Measurements from ENCODE around the gene SFXN5.

Gene SFXN5

GRCh38 chr2:73043929-73044832, 27.3 kb downstream of the SFXN5 start:
- ATAC-seq (replicated peaks; ENCODE audit: extremely low read depth, poor library complexity, severe bottlenecking): no peak
- no peak overlapping the region for H3K4me3 Mint-ChIP-seq
- H3K9me3 Mint-ChIP-seq: no peaks in the 10 kb centered on the region
- no peaks in the 10 kb centered on the region for H3K27me3 Mint-ChIP-seq
- no peak overlapping the region for H3K27ac Mint-ChIP-seq (ENCODE audit: low read depth)
- H3K36me3 Mint-ChIP-seq (ENCODE audit: insufficient read depth): no peaks in the 10 kb centered on the region
- DNase-seq (ENCODE audit: low spot score in 2 of 2): no peak
- no peaks in the 10 kb centered on the region for H3K4me1 Mint-ChIP-seq

GRCh38 chr2:73043276-73043675, 28.2 kb downstream of the SFXN5 start:
- Mint-ChIP-seq H3K36me3 (ENCODE audit: insufficient read depth) (no peaks in the 10 kb centered on the region), H3K9me3 (no peaks in the 10 kb centered on the region), H3K27ac (ENCODE audit: low read depth) (no peak overlapping the region), H3K27me3 (no peaks in the 10 kb centered on the region), H3K4me3 (no peak overlapping the region), H3K4me1 (no peaks in the 10 kb centered on the region)
- DNase-seq (ENCODE audit: low spot score in 2 of 2) (no peak), ATAC-seq (replicated peaks; ENCODE audit: extremely low read depth, poor library complexity, severe bottlenecking) (no peak)

- Mint-ChIP-seq H3K4me1 (no peaks in the 10 kb centered on the region), H3K27ac (ENCODE audit: low read depth) (no peak overlapping the region), H3K36me3 (ENCODE audit: insufficient read depth) (peaks cover 2% of the 10 kb centered on the region), H3K4me3 (no peak overlapping the region), H3K27me3 (no peaks in the 10 kb centered on the region), H3K9me3 (no peaks in the 10 kb centered on the region)
- no peak for ATAC-seq (replicated peaks; ENCODE audit: extremely low read depth, poor library complexity, severe bottlenecking)
- no peak for DNase-seq (ENCODE audit: low spot score in 2 of 2)
These were observed 33.4 kb downstream of the SFXN5 start for GRCh38 chr2:73037947-73038585.

- H3K27me3 Mint-ChIP-seq: no peaks in the 10 kb centered on the region
- ATAC-seq (replicated peaks; ENCODE audit: extremely low read depth, poor library complexity, severe bottlenecking) (no peak), DNase-seq (ENCODE audit: low spot score in 2 of 2) (no peak)
- H3K36me3 Mint-ChIP-seq (ENCODE audit: insufficient read depth): peaks cover 2% of the 10 kb centered on the region
- no peaks in the 10 kb centered on the region for H3K4me1 Mint-ChIP-seq
- H3K4me3 Mint-ChIP-seq: no peak overlapping the region
- H3K27ac Mint-ChIP-seq (ENCODE audit: low read depth): no peak overlapping the region
- no peaks in the 10 kb centered on the region for H3K9me3 Mint-ChIP-seq
These were observed 34.7 kb downstream of the SFXN5 start for GRCh38 chr2:73036766-73037165.

GRCh38 chr2:73035899-73036711, 35.4 kb downstream of the SFXN5 start:
- H3K36me3 Mint-ChIP-seq (ENCODE audit: insufficient read depth): peaks cover 2% of the 10 kb centered on the region
- no peak for DNase-seq (ENCODE audit: low spot score in 2 of 2)
- H3K27ac Mint-ChIP-seq (ENCODE audit: low read depth): no peak overlapping the region
- no peak for ATAC-seq (replicated peaks; ENCODE audit: extremely low read depth, poor library complexity, severe bottlenecking)
- no peak overlapping the region for H3K4me3 Mint-ChIP-seq
- H3K4me1 Mint-ChIP-seq: no peaks in the 10 kb centered on the region
- H3K9me3 Mint-ChIP-seq: no peaks in the 10 kb centered on the region
- H3K27me3 Mint-ChIP-seq: no peaks in the 10 kb centered on the region

- Mint-ChIP-seq H3K27ac (ENCODE audit: low read depth) (no peak overlapping the region), H3K27me3 (no peaks in the 10 kb centered on the region), H3K36me3 (ENCODE audit: insufficient read depth) (peaks cover 2% of the 10 kb centered on the region), H3K4me1 (no peaks in the 10 kb centered on the region), H3K4me3 (no peak overlapping the region), H3K9me3 (no peaks in the 10 kb centered on the region)
- ATAC-seq (replicated peaks; ENCODE audit: extremely low read depth, poor library complexity, severe bottlenecking) (no peak), DNase-seq (ENCODE audit: low spot score in 2 of 2) (no peak)
These were observed 36.7 kb downstream of the SFXN5 start for GRCh38 chr2:73034661-73035375.

GRCh38 chr2:73033766-73034381, 37.6 kb downstream of the SFXN5 start:
- no peak overlapping the region for H3K27ac Mint-ChIP-seq (ENCODE audit: low read depth)
- ATAC-seq (replicated peaks; ENCODE audit: extremely low read depth, poor library complexity, severe bottlenecking) (no peak), DNase-seq (ENCODE audit: low spot score in 2 of 2) (no peak)
- H3K4me1 Mint-ChIP-seq: no peaks in the 10 kb centered on the region
- no peaks in the 10 kb centered on the region for H3K27me3 Mint-ChIP-seq
- no peak overlapping the region for H3K4me3 Mint-ChIP-seq
- H3K36me3 Mint-ChIP-seq (ENCODE audit: insufficient read depth): peaks cover 2% of the 10 kb centered on the region
- H3K9me3 Mint-ChIP-seq: no peaks in the 10 kb centered on the region

GRCh38 chr2:73033142-73033765, 38.3 kb downstream of the SFXN5 start:
- Mint-ChIP-seq H3K9me3 (no peaks in the 10 kb centered on the region), H3K36me3 (ENCODE audit: insufficient read depth) (peaks cover 2% of the 10 kb centered on the region), H3K4me1 (no peaks in the 10 kb centered on the region), H3K27me3 (no peaks in the 10 kb centered on the region), H3K27ac (ENCODE audit: low read depth) (no peak overlapping the region), H3K4me3 (no peak overlapping the region)
- DNase-seq (ENCODE audit: low spot score in 2 of 2): no peak
- ATAC-seq (replicated peaks; ENCODE audit: extremely low read depth, poor library complexity, severe bottlenecking): no peak

GRCh38 chr2:73032702-73033097, 38.8 kb downstream of the SFXN5 start:
- DNase-seq (ENCODE audit: low spot score in 2 of 2) (no peak), ATAC-seq (replicated peaks; ENCODE audit: extremely low read depth, poor library complexity, severe bottlenecking) (no peak)
- no peak overlapping the region for H3K27ac Mint-ChIP-seq (ENCODE audit: low read depth)
- no peaks in the 10 kb centered on the region for H3K4me1 Mint-ChIP-seq
- peaks cover 2% of the 10 kb centered on the region for H3K36me3 Mint-ChIP-seq (ENCODE audit: insufficient read depth)
- no peaks in the 10 kb centered on the region for H3K9me3 Mint-ChIP-seq
- H3K4me3 Mint-ChIP-seq: no peak overlapping the region
- H3K27me3 Mint-ChIP-seq: no peaks in the 10 kb centered on the region

- ATAC-seq (replicated peaks; ENCODE audit: extremely low read depth, poor library complexity, severe bottlenecking) (no peak), DNase-seq (ENCODE audit: low spot score in 2 of 2) (no peak)
- no peak overlapping the region for H3K4me3 Mint-ChIP-seq
- H3K27ac Mint-ChIP-seq (ENCODE audit: low read depth): no peak overlapping the region
- H3K9me3 Mint-ChIP-seq: no peaks in the 10 kb centered on the region
- H3K27me3 Mint-ChIP-seq: no peaks in the 10 kb centered on the region
- no peaks in the 10 kb centered on the region for H3K4me1 Mint-ChIP-seq
- H3K36me3 Mint-ChIP-seq (ENCODE audit: insufficient read depth): no peaks in the 10 kb centered on the region
These were observed 39.5 kb downstream of the SFXN5 start for GRCh38 chr2:73031725-73032701.
